Cardiac muscle cell (in vitro differentiated cells and primary cell): ENCODE results near the gene RASSF1. TPM values are rescaled to one million over a fixed set of nuclear protein-coding genes. Genes with fewer than 3 reads are reported as not detected.

Experiments used
- DNase-seq, 2 donors: peaks; one replicate each; pipeline versions ENCODE4 v3.0.0 to v3.0.0-alpha.2; 2010 to 2017; ENCODE audit warnings: low read depth in 1 of 2, low spot score in 1 of 2
- H3K27ac ChIP-seq: fragments of 200-600 bp; sonication (generic); 2 replicates; pipeline ENCODE4 v1.5.1; 2016
- H3K27me3 ChIP-seq: fragments of 200-600 bp; sonication (generic); 2 replicates; pipeline ENCODE4 v1.6.0; 2016; ENCODE audit warnings: control low read depth
- H3K36me3 ChIP-seq: fragments of 200-600 bp; sonication (generic); 2 replicates; pipeline ENCODE4 v1.5.1; 2016; ENCODE audit warnings: control low read depth
- H3K4me1 ChIP-seq: fragments of 200-600 bp; sonication (generic); 2 replicates; pipeline ENCODE4 v1.8.1; 2017; ENCODE audit warnings: low read depth, mild to moderate bottlenecking, mixed run types
- H3K4me3 ChIP-seq: fragments of 200-600 bp; sonication (generic); 2 replicates; pipeline ENCODE4 v1.5.1; 2016; ENCODE audit warnings: mild to moderate bottlenecking
- H3K9me3 ChIP-seq: fragments of 200-600 bp; sonication (generic); 2 replicates; pipeline ENCODE4 v1.5.1; 2017; ENCODE audit warnings: low read depth, mild to moderate bottlenecking, control low read depth
- CTCF ChIP-seq: IDR thresholded peaks from 2 replicates; pipeline ENCODE4 v1.5.1; 2012; ENCODE audit warnings: low read depth, mild to moderate bottlenecking, low read length
- polyA plus RNA-seq: library from polyadenylated mRNA; unstranded; fragments of >200 nt; fragmentation: Nextera tagmentation; extraction: Ambion mirVana; gene quantifications from 2 replicates; pipeline ENCODE4 v1.2.1, GENCODE V29; 2016
- total RNA-seq: library from RNA; depleted of rRNA; stranded (reverse); fragments of >200 nt; gene quantifications from 2 replicates; pipeline ENCODE4 v1.2.3, GENCODE V29; 2016

Gene RASSF1
- total and polyA plus RNA-seq, 2 experiments from 2014 or later, result 23.1 to 23.8 TPM

GRCh38 chr3:50356553-50356952 is 15.9 kb upstream of the RASSF1 start:
- no peaks in the 10 kb centered on the region for H3K27me3 ChIP-seq
- no peak for TF ChIP-seq CTCF
- H3K4me3 ChIP-seq, result no peak overlapping the region
- H3K36me3 ChIP-seq, result peaks cover 10% of the 10 kb centered on the region
- H3K9me3 ChIP-seq, result no peaks in the 10 kb centered on the region
- DNase-seq, result peak in 1 of 2 donors; percentile 25
- H3K4me1 ChIP-seq, result peaks cover 21% of the 10 kb centered on the region
- no peak overlapping the region for H3K27ac ChIP-seq

GRCh38 chr3:50355829-50356552 is 15.4 kb upstream of the RASSF1 start:
- no peaks in the 10 kb centered on the region for H3K9me3 ChIP-seq
- no peak overlapping the region for H3K27ac ChIP-seq
- peaks cover 10% of the 10 kb centered on the region for H3K36me3 ChIP-seq
- H3K4me1 ChIP-seq, result peaks cover 24% of the 10 kb centered on the region
- DNase-seq, result no peak
- no peaks in the 10 kb centered on the region for H3K27me3 ChIP-seq
- H3K4me3 ChIP-seq, result no peak overlapping the region
- TF ChIP-seq CTCF, result no peak

GRCh38 chr3:50354850-50355249 is 14.2 kb upstream of the RASSF1 start:
- no peak overlapping the region for H3K4me3 ChIP-seq
- no peak for TF ChIP-seq CTCF
- H3K4me1 ChIP-seq, result peaks cover 28% of the 10 kb centered on the region
- no peaks in the 10 kb centered on the region for H3K27me3 ChIP-seq
- H3K9me3 ChIP-seq, result no peaks in the 10 kb centered on the region
- H3K36me3 ChIP-seq, result peaks cover 10% of the 10 kb centered on the region
- no peak for DNase-seq
- no peak overlapping the region for H3K27ac ChIP-seq

GRCh38 chr3:50354186-50354764 is 13.6 kb upstream of the RASSF1 start:
- H3K4me3 ChIP-seq, result no peak overlapping the region
- H3K9me3 ChIP-seq, result no peaks in the 10 kb centered on the region
- no peaks in the 10 kb centered on the region for H3K27me3 ChIP-seq
- peaks cover 10% of the 10 kb centered on the region for H3K36me3 ChIP-seq
- no peak overlapping the region for H3K27ac ChIP-seq
- H3K4me1 ChIP-seq, result peaks cover 28% of the 10 kb centered on the region
- DNase-seq, result no peak
- TF ChIP-seq CTCF, result no peak

- DNase-seq, result no peak
- Histone ChIP-seq H3K36me3 (peaks cover 10% of the 10 kb centered on the region), H3K27me3 (no peaks in the 10 kb centered on the region), H3K4me1 (peaks cover 26% of the 10 kb centered on the region), H3K9me3 (no peaks in the 10 kb centered on the region), H3K4me3 (no peak overlapping the region), H3K27ac (no peak overlapping the region)
- TF ChIP-seq CTCF, result no peak
Observed at GRCh38 chr3:50353245-50354004, 12.8 kb upstream of the RASSF1 start.
